Effector CD4-positive, alpha-beta T cell (primary cell): ENCODE measurements around the gene YJEFN3.

Experiments
- DNase-seq: peaks from one replicate; pipeline ENCODE4 v3.0.0-alpha.2; 2020

YJEFN3 gene

GRCh38 chr19:19524053-19524452 is 4.7 kb upstream of the YJEFN3 start:
- no peak for DNase-seq

GRCh38 chr19:19525611-19526380 is 2.9 kb upstream of the YJEFN3 start:
- DNase-seq = no peak

GRCh38 chr19:19526581-19527370 is 1.9 kb upstream of the YJEFN3 start:
- no peak for DNase-seq

- DNase-seq = no peak
These were observed 1.4 kb upstream of the YJEFN3 start for GRCh38 chr19:19527371-19527656.

- no peak for DNase-seq
These were observed 761 bp upstream of the YJEFN3 start for GRCh38 chr19:19527674-19528625.

- no peak for DNase-seq
These were observed 1.2 kb downstream of the YJEFN3 start for GRCh38 chr19:19529783-19530422.

GRCh38 chr19:19530423-19530804 is 1.7 kb downstream of the YJEFN3 start:
- DNase-seq = no peak

- no peak for DNase-seq
These were observed 2.2 kb downstream of the YJEFN3 start for GRCh38 chr19:19530889-19531288.

- peak; percentile 85 for DNase-seq
These were observed 3.5 kb downstream of the YJEFN3 start for GRCh38 chr19:19531951-19532805.

GRCh38 chr19:19532806-19533701 is 4.3 kb downstream of the YJEFN3 start:
- no peak for DNase-seq

GRCh38 chr19:19533841-19534240 is 5.1 kb downstream of the YJEFN3 start:
- DNase-seq = no peak

GRCh38 chr19:19534556-19535265 is 6.0 kb downstream of the YJEFN3 start:
- no peak for DNase-seq

- DNase-seq = no peak
These were observed 6.8 kb downstream of the YJEFN3 start for GRCh38 chr19:19535311-19536191.

GRCh38 chr19:19537075-19538048 is 8.7 kb downstream of the YJEFN3 start:
- no peak for DNase-seq

GRCh38 chr19:19538061-19538784 is 9.5 kb downstream of the YJEFN3 start, which contains the start of gene CILP2:
Gene CILP2 (plus strand): TSS chr19:19538265. CDS start chr19:19538350, 85 bp downstream.
- peak; percentile 30 for DNase-seq

- no peak for DNase-seq
These were observed 10.1 kb downstream of the YJEFN3 start for GRCh38 chr19:19538785-19539166.

- DNase-seq = no peak
These were observed 11.0 kb downstream of the YJEFN3 start for GRCh38 chr19:19539698-19540063.
